Left hindlimb (tissue), 1 donor: ENCODE results near the gene MIA.
"Not testable (repeated sequence)": the region's sequence is repeated elsewhere in the genome, so short reads cannot be mapped to it uniquely, and the experiment has no call there.

Experiments
- DNase-seq: peaks from one replicate; pipeline ENCODE4 v3.0.0-alpha.2; 2018

MIA gene

GRCh38 chr19:40750874-40751537, 24.3 kb upstream of the MIA start, which contains the start of gene SNRPA:
TSS of gene SNRPA (plus strand) at chr19:40751203. CDS start at chr19:40751409, 206 bp downstream.
- peak; percentile 98 for DNase-seq

DNA sequence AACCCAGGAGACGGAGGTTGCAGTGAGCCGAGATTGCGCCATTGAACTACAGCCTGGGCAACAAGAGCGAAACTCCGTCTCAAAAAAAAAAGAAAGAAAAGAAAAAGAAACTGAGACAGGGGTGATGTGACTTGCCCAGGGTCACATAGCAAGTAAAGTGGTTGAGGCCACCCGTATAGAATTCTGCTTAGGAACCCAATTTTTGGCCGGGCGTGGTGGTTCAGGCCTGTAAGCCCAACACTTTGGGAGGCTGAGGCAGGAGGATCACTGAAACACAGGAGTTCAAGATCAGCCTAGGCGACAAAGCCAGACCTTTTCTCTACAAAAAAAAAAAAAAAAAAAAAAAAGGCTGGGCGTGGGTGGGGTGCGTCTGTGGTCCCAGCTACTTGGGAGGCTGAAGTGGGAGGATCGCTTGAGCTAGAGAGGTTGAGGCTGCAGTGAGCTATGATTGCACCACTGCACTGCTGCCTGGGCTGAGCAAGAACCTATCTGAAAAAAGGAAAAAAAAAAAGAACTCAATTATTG, 23.0 kb upstream of the MIA start:
- no peak for DNase-seq

GRCh38 chr19:40754611-40755247, 20.6 kb upstream of the MIA start:
- DNase-seq, result no peak

- DNase-seq, result no peak
Observed at GRCh38 chr19:40755248-40755624, 20.1 kb upstream of the MIA start.

DNA sequence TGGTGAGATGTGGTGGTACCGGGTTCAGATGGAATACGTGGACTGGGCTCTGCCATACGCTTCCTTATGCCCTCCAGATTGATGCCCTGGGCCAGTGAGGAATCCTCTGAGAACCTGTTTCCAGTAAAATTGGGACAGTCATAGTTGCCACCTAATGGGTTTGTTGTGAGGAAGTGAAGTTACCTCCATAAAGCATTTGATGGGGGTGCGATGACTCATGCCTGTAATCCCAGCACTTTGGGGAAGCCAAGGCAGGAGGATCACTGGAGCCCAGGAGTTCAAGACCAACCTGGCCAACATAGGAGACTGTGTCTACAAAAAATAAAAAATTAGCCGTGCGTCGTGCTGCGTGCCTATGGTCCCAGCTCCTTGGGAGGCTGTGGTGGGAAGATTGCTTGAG, 19.5 kb upstream of the MIA start:
- DNase-seq, result no peak

DNA sequence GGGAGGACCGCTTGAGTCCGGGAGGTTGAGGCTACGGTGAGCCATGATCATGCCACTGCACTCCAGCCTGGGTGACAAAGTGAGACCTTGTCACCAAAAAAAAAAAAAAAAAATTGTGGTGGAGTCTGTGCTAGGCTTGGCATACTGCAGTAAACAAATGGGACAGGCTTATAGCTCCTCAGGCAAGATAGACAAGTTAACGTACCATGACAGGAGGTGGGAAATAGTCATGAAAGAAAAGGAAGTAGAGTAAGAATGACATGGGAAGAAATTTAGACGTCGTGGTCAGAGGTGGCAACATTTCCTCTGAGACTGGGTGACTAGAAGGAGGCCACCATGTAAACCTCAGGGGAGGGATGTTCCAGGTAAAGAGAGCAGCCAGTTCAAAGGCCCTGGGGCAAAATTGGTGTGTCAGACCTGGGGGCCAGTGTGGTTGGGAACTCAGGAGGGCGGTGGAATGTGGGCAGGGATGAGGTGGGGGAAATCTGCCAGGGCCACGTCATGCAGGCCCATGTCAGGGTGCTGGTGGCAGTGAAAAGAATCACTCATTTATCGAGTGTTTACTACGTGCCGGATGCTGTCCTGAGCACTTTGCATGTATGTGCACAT, 18.7 kb upstream of the MIA start:
- no peak for DNase-seq

GRCh38 chr19:40758491-40758890, 16.8 kb upstream of the MIA start:
- DNase-seq, result no peak

DNA sequence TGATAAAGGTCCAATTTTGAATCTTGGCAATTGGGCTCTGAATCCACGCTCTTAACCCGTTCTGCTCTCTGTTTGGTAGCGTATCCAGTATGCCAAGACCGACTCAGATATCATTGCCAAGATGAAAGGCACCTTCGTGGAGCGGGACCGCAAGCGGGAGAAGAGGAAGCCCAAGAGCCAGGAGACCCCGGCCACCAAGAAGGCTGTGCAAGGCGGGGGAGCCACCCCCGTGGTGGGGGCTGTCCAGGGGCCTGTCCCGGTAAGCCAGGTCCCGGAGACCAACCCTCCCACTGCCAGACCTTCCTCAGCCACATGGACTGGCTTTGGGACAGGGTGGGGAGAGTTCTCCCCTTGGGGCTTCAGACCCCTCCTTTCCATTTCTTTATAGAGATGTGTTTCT, 16.0 kb upstream of the MIA start:
- DNase-seq, result no peak

DNA sequence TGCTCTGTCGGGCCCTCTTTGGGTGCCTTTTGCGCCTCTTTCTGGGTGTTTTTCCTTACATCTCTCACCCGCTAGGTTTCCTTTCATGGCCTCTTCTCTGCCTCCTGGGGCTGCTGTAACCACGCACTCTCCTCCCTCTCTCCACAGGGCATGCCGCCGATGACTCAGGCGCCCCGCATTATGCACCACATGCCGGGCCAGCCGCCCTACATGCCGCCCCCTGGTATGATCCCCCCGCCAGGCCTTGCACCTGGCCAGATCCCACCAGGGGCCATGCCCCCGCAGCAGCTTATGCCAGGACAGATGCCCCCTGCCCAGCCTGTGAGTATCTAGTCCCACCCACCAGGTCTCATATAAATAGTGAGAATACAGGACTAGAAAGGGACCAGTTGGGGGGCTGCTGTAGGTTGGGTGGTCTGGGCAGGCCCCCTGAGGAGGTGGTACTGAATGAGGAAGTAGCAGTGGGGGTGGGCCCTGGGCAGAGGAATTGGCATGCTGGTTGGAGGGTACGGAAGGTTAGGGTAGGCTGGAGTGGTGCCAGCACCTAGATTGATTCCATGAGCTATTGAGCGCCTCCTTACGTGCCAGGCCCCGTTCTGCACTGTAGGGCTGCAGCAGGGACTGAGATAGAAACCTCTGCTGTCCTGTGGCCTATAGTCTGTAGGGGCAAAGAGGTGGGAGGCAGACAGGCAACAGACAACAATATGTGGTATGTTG, 12.4 kb upstream of the MIA start:
- no peak for DNase-seq

GRCh38 chr19:40763526-40763925, 11.8 kb upstream of the MIA start:
- no peak for DNase-seq

GRCh38 chr19:40763963-40764362, 11.4 kb upstream of the MIA start:
- no peak for DNase-seq

GRCh38 chr19:40766385-40766784, 8.9 kb upstream of the MIA start:
- not testable (repeated sequence) for DNase-seq

GRCh38 chr19:40768869-40769268, 6.5 kb upstream of the MIA start:
- no peak for DNase-seq

GRCh38 chr19:40771101-40771862, 4.0 kb upstream of the MIA start:
- not testable (repeated sequence) for DNase-seq

DNA sequence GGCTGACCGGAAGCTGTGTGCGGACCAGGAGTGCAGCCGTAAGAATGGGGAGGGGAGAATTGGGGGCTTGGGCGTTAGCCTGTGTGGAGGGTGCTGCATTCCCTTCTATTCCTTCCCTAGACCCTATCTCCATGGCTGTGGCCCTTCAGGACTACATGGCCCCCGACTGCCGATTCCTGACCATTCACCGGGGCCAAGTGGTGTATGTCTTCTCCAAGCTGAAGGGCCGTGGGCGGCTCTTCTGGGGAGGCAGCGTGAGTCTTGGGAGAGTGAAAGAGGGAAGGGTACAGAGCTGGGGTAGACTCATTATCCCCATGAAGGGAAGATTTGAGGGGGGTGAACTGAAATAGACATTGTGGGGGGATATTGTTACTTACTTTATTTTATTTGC, 306 bp downstream of the MIA start:
- DNase-seq, result no peak

DNA sequence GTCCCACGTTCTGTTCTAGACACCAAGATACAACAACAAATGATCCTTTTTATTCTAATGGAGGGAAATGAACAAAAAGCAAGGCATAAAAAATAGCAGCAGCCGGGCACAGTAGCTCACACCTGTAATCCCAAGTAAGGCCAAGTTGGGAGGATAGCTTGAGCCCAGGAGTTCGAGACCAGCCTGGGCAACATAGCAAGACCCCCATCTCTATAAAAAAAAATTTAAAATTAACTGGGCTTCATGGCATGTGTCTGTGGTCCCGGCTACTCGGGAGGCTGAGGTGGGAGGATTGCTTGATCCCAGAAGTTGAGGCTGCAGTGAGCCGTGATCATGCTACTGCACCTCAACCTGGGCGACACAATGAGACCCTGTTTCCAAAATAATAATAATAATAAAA, 1.0 kb downstream of the MIA start:
- DNase-seq, result no peak

GRCh38 chr19:40776932-40777644, 1.8 kb downstream of the MIA start:
- DNase-seq, result peak; percentile 92

- DNase-seq, result no peak
Observed at GRCh38 chr19:40777645-40777936, 2.3 kb downstream of the MIA start.

GRCh38 chr19:40777937-40778705, 2.8 kb downstream of the MIA start, which contains the start of gene RAB4B:
TSS of gene RAB4B (plus strand) at chr19:40778247. CDS start at chr19:40778376, 129 bp downstream.
- DNase-seq, result peak; percentile 100

- DNase-seq, result no peak
Observed at GRCh38 chr19:40778706-40779284, 3.5 kb downstream of the MIA start.

GRCh38 chr19:40780582-40780981, 5.3 kb downstream of the MIA start:
- DNase-seq, result no peak
